Astrocyte of the hippocampus (primary cell): Measurements from ENCODE around the gene ENKD1.

Experiments used
- DNase-seq: peaks from one replicate; pipeline ENCODE4 v3.0.0; 2011; ENCODE audit warnings: low read depth, low spot score

The ENKD1 gene

DNA sequence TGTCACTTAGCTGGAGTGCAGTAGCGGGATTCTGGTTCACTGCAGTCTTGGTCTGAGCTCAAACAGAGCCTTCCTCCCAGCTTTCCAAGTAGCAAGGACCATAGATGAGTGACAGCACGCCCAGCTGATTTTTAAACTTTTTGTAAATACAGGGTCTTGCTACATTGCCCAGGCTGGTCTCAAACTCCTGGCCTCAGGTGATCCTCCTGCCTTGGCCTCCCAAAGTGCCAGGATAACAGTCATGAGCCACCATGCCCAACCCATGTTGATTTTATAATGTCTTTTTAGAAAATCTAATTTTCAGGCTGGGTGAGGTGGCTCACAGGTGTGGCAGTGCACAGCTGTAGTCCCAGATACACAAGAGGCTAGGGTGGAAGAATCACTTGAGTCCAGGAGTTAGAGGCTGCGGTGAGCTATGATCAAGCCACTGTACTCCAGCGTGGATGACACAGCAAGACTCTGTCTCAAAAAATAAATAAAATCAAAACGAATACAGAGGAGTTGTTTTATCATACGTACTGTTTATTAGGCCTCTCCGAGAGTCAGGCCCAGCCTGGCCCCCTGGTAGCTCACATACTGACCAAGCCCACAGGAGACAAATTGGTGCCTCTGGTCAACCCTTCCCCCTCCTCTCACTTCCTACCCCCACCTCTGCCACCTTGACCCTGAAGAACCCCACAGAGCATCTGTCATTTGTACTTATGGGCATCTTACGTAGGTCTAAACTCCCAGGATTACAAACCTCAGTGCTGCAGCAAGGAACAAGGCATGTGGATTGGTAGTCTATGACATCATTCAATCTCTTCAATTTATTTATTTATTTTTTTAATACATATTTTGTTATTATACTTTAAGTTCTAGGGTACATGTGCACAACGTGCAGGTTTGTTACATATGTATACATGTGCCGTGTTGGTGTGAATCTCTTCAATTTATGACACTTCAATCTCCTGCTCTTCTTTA, 13.7 kb upstream of the ENKD1 start:
- DNase-seq: no peak

DNA sequence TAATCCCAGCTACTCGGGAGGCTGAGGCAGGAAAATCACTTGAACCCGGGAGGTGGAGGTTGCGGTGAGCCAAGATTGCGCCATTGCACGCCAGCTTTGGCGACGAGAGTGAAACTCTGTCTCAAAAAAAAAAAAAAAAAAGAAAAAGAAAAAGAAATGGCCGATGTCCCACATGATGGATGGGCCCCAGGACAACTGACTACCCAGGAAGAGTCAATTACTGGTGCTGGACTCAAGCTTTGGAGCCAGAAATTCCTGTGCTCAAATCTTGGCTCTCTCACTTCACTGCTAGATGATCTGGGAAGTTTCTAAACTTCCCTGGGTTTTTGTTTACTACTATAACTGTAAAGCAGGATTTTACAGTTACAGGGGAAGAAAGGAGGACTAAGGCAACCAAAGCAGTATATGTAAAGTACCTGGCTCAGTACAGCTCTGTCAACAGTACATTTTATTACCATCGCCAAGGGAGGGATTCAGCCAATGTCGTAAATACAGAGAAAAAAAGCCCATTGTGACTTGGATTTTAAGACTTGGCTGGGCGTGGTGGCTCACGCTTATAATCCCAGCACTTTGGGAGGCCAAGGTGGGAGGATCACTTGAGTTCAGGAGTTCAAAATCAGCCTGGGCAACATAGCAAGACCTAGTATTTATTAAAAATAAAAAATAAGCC, 11.9 kb upstream of the ENKD1 start:
- DNase-seq: no peak

DNA sequence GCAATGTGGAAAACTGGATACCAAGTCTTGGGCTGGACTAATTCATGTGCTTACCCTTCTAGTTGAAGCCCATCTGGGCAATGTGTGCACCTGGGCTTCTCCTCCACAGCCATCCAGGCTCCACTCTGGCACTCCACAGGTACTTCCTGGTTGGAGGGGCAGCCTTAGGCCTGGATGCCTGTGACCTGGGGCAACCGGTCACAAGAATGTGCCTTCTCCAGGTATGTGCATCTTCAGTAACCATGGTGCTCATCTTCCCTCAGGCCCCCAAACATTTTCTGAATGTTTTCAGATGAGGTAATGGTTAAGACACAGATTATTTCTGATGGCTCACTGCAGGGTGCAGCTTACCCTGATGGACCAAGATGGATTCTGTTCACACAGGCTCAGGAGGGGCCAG, 11.2 kb upstream of the ENKD1 start:
- no peak for DNase-seq

DNA sequence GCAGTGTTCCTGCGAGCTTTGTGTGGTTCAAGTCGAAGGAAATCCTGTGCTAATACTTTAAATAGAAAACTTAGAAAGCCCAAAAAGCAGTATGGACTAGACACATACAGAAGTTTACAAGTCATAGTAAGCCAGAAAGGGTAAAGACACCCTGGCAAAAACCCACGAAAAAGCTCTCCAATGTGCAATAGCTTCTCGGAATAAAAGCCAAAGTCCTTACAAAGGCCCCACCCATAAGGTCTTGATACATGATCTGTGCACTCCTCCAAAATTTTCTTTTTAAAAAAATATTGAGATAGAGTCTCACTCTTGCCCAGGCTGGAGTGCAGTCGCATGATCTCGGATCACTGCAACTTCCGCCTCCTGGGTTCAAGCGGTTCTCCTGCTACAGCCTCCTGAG, 10.4 kb upstream of the ENKD1 start:
- DNase-seq: no peak

DNA sequence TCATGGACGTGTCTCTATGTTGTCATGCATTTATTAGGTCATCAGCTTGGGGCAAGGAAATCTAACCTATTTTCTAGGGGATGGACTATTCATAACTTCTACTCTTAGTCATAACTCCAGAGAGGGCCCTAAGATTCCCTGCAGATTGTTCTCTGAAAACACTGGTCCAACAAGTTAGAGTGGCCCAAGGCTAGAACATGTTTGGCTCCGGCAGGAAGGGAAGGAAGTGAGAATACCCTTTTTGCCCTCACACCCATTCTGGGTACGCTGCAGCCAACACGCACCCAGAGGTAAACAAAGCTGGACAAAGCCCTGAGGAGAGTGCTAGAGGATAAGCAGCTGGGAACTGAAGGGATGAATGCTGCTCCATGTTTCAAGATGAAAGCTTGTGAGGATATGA, 10.0 kb upstream of the ENKD1 start:
- DNase-seq: no peak

DNA sequence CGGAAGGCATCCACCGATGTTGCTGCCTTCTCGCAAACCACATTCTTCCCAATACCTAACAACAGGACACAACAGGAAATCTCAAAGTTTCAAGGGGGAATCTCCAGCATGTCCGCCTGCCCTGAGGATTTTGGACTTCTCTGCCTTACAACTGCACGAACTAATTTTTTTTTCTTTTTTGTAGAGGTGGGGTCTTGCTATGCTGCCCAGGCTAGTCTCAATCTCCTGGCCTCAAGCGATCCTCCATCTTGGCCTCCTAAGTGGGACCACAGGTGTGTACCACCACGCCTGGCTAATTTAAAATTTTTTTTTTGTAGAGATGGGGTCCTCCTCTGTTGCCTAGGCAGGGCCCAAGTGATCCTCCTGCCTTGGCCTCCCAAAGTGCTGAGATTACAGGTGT, 9.4 kb upstream of the ENKD1 start:
- no peak for DNase-seq

DNA sequence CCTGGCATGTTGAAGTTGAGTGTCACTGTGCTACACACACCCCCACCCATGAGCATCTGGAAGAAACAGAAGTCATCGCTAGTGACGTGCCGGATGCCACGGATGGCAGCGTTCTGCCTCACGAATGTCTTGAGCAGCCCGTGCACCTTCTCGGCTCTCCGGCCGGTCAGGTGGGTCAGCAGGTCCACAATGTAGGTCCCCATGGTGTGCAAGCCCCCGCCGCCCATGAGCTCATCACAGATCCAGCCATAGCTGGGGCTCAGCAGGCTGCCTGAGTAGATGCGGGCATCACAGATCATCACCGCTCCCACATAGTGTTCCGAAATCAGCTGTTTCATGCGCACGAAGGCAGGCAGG, 9.0 kb upstream of the ENKD1 start:
- DNase-seq: no peak

DNA sequence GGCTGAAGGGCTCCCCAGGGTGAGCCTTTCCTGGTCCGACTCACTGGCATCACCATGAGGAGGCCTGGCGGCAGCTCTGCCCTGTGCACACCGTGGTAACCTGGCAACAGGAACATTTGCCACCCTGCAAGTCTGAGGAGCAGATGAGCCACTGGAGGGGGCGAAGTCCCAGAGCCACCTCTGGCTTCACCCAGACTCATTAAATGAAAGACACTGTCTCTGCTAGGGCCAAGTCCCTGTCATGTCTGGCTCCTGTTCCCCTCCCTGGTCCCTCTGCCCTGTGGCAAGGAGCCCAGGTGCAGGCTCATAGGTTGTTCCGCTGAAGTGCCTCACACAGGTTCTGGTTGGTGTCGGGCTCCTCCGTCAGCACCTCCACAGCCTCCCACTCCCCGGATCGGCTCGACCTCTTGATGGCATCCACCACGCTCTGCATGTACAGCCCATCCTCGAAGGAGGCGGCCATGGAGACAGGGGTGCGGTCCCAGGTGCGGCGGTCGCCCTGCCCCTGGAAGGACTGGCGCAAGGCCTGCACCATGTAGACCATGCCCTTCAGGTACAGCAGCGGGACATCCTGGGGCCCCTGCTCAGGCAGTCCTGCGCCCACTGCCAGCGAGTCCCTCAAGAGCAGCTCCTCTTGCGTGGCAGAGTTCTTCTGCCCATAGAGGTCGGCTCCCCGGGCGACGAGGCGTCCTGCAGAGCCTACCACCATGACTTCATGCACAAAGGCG, 8.5 kb upstream of the ENKD1 start:
- no peak for DNase-seq

DNA sequence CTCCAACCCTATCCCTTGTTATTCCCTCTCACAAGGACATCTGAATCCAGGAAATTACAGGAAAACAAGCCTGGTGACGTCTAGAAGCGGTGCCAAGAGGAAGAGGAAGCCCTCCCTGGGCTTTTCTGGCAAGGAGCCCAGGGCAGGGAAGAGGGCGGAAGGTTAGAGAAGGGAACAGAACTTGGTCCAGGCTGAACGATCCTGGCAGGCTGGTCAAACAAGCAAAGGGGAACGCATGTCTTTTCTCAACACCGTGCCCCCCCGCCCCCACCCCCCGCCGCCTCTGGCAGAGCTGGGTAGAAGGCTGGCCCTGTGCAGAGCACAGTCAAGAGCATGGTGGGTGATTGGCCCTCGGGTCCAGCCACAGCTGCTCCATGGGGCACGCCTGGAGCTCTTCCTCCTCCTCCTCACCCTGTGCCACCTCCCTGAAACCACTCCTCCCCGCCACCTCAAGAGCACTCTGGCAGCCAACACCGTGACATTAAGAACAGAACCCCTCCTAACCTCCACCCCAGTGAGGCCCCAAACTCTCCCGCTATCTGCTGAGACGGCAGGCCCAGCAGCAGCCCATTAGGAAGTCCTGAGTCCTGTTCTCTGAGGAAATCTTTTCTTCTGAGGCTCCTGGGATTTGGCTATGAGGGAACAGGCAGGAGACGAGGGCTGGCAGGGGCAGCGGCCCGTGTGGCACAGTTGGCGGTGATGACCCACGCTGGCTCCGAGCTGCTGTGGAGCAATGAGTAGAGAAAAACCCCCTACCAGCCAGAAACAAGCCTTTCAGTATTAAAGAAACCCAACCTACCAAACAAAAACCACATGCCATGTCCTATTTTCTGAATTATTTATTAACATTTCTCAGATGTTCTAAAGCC, 7.4 kb upstream of the ENKD1 start:
- DNase-seq: no peak

DNA sequence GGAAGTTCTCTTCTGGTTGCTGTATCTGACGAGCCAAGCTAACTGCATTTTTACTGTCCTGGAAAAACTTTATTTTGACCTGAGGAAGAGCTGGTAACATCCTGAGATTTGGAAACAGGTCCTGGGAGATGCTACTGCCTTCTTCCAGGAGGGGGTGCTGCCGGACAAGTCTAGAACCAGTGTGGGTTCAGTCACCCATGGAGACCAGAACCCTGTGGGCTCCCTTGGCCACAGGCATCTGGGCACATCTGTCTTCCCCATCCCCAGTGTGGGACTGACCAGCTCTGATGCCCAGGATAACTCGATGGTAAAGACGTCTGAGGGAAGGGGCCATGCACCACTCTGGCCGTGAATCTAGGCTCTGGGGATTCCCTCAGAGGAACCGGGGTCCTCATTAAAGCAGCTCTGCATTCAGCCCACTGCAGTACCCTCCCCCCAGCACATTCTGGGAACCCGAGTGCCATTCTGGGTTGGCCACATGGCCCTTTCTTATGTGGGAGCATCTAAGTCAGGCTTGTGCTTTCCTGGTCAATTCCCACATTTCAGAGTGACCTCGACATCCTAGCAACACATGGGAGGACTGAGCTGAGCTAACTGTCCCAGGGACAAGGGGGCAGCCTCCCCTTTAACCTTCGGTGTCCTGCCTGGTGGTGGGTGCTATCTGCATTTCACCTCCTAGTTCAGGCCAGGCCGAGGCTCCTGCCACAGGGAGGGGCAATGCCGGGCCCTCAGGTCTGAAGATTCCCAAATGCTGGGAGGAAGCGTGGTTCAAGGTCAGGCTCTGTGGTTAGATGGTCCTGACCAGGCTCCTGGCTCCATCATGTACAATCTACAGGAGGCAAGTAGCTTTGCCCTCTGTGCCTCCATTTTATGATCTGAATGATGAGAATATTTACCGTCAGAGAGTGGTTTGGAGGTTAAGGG, 6.5 kb upstream of the ENKD1 start:
- DNase-seq: peak; percentile 79

DNA sequence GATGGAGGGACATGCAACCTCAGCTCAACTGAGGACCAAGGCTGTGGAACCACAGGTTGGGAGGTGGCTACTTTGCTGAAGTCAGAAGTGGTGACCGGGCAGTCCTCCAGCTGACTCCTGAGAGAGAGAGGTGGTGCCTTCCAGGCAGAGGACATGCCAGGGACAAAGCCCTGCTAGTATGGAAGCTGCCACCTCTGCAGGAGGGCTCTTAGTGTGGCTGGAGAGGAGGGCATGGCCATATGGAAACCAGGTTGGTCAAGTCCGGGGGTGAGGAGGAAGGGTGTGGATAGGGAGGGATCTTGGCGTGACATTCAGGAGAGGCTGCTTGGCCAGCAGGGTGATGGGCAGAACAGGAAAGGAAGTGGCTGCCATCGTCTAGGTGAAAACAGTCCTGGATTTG, 5.8 kb upstream of the ENKD1 start:
- DNase-seq: no peak

DNA sequence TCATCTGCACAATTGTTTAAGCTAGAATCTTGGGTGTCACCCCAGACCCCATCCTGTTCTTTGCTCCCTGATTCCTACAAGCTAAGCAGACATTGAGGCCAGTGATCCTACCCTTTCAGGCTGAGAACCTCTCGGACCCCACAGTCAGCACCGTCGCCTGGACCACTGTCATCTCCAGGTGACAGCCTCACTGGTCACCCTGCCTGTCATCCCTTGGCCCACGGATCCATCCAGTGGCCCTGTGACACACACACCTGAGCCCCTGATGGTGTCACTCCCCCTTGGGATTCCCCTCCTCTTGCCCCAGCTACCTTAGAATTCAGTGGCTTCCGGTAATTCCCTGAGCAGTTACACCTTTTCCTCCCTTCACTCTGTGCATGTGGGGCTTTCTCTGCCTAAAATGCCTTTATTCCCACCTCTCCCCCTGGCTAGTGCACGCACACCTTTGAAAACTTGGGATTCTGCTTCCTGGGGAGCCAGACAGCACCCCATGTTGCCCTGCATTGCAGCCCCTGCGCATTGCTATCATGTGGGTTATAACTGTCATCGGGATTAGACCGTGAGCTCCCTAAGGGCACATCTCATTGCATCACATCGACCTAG, 3.0 kb upstream of the ENKD1 start:
- no peak for DNase-seq

DNA sequence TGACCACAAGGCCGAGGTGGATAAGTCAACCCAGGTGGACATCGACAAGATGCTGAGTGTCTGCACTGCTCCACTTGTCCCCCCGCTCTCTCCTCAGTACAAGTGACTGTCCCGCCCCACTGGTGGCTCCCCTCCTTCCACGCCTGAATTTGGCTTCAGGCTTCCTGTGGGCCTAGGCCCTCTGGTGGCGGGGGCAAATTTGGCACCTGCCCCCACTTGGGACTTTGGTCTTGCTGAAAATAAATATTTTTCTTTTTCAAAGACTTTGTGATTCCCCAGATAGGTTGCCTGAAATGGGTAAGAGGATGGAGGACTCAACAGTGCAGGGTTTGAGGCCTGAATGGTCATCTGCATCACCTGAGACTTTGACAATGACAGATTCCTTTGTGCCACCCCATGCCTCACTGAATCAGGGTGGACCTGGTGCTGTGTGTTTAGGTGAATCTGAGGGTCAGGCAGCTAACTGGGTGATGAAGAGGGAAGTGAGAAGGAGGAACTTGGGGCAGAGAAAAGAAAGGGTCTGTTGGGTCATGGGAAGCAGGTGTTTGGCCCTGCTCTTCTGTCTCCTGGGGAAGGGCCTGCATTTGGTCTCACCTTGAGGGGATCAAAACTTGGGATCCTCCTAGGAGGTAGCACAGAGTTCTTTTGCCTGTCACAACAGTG, 2.1 kb upstream of the ENKD1 start:
- no peak for DNase-seq

DNA sequence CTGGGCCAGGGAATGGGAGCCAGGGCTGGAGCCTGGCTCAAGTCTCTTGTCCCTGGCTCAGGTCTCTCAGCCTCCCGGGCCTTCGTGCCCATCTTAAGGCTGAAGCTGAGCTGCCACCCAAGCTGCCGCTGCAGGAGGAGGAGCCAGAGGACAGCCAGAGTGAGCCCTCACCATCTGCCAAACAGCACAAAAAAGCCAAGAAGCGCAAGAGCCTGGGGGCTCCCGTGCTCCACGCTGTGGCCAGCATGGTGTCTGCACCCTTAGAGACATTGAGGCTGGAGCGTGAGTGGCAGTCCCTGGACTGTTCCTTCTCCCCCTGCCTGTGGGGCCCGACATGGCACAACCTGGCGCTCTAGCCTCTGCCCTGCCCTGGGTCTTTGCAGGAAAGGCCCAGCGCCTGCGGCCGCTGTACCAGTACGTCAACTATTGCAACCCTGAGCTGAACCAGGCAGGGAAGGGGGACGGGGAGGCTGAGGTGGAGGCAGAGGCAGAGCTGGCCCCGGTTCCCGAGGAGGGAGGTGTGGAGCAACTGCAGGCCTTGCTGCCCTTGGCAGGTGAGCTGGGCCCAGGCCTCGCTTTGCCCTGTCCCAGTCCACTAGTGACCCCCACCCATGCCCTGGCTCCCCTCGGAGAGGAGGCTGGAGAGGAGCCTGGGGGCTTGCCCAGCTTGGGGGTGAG, 1.4 kb upstream of the ENKD1 start:
- DNase-seq: peak; percentile 97

DNA sequence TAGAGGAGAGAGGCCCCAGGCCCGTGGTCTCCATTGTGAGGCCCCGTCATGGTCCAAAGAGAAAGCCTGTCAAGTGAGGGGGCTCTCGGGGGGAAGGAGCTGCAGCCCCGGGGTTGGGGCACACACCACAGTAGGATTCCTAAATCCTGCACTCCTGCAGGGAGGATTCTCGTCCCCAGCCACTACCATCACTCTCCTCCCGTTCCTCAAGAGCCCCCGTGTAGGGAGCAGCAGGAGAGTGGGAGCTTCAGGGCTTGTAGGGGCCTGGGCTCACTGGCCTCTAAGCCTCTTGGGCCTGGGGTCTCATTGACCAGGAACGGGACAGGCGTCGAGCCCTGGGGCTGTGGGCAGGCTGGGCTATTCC, 885 bp upstream of the ENKD1 start:
- no peak for DNase-seq

DNA sequence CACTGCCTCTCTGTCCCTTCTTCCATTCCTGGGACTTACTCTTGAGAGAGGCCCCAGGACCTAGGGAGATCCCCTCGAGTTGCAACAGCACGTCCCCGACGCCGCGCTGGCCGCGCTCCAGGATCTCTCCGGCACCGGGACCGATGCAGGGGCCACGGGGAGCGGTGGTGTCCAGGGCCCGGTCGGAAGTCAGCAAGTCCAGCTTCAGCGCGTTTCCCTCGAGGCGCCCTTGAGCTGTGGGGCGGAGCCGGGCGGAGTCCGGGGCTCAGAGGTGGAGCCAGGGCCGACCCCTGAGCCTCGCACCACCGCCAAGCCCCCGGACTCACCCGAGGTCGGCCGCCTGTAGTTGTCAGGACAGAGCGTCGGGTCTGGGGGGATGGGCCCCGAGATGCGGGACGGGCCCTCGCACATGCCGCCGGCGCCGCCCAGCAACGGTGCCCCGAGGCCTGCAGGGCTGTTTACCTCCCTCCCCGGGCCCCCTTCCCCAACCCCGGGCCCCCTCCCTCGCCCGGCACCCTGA, 458 bp downstream of the ENKD1 start:
- DNase-seq: peak; percentile 41

DNA sequence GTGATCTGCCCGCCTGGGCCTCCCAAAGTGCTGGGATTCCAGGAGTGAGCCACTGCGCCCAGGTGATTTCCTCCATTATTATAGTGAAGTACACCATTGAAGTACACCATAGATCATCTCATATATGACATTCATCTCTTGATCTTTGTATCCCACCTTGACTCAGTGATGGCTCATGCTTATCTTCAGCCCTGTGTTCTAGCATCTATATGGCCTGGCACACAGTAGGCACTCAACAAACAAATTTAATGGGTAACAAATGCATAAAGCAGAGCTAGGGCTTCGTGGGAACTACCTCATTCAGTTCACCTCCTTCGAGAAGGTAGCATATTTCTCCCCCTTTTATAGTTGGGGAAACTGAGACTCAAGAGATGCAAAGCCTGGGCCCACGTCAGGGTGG, 952 bp downstream of the ENKD1 start:
- no peak for DNase-seq

DNA sequence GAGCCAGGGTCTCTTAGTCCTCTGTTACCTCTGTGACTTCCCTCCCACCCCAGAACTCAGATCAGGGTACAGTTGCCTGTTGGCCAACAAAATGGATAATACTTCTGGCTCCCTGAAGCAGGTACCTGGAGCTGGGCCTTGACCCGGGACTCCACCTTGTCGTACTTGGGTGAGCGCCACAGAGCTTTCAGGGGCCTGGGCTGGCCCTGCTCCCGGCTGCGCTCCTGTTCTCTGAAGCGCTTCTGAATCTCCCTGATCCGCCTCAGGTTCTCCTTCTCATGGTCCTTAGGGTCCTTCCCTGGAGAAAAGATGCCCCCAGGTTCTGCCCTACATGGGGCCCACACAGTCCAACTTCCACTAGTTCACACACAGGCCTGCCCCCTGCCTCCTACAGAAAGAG, 1.7 kb downstream of the ENKD1 start:
- no peak for DNase-seq

DNA sequence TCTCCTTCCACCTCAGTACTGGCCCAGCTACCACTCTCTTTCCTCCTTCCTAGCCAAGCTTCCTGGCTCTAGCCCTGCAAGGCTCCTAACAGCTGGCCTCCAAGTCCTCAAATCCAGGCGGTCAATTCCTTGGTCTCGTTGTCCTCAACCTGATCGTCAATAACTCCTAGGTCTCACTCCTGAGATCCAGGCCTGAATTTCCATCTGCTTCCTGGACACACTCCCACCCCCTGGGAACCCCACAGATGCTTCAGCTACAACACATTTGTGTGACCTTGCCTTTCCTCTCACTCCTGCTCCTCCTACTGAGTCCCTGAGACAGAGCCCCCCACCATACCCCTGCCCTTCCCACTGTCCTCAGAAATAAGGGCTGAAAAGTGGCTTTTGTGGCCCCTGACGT, 2.3 kb downstream of the ENKD1 start:
- no peak for DNase-seq
